Right lobe of liver (tissue), 6 donors: ENCODE data around the gene PLEKHA1. TPM values are rescaled to one million over a fixed set of nuclear protein-coding genes. Genes with fewer than 3 reads are reported as not detected.

Experiments used
- ATAC-seq, 4 donors: fragments of 200-7000 bp; cut with Tn5 transposase; one replicate each; pipeline ENCODE4 v1.9.1; 2020; ENCODE audit warnings: mild to moderate bottlenecking in 4 of 4, moderate library complexity in 4 of 4
- DNase-seq, 3 donors: peaks; one replicate each; pipeline ENCODE4 v3.0.0-alpha.2; 2020
- H3K27ac ChIP-seq, 3 donors: fragments of 200-600 bp; one replicate each; pipeline ENCODE4 v1.8.0; 2022
- H3K27me3 ChIP-seq, 2 donors: fragments of 200-600 bp; one replicate each; pipeline ENCODE4 v1.8.0; 2022
- H3K36me3 ChIP-seq, 4 donors: fragments of 200-600 bp; sonication (generic) in 1 of 4; one replicate each; pipeline versions ENCODE4 v1.5.1 to v1.8.0; 2017 to 2022; ENCODE audit warnings: control low read depth in 1 of 4
- H3K4me1 ChIP-seq, 4 donors: fragments of 200-600 bp; sonication (generic) in 1 of 4; one replicate each; pipeline versions ENCODE4 v1.5.1 to v1.8.0; 2017 to 2022; ENCODE audit warnings: control low read depth in 1 of 4
- H3K4me3 ChIP-seq, 3 donors: fragments of 200-600 bp; one replicate each; pipeline ENCODE4 v1.8.0; 2022
- H3K9me3 ChIP-seq, 4 donors: fragments of 200-600 bp; sonication (generic) in 1 of 4; one replicate each; pipeline versions ENCODE4 v1.5.1 to v1.8.0; 2017 to 2022; ENCODE audit warnings: control low read depth in 1 of 4
- POLR2A ChIP-seq: fragments of 450-650 bp; IDR thresholded peaks from one replicate; pipeline ENCODE4 v1.6.1; 2017; ENCODE audit warnings: antibody characterized with exemption, mild to moderate bottlenecking
- WGBS: methylation state at CpG from one replicate; pipeline ENCODE4 v1.1.6; 2018; ENCODE audit warnings: low coverage, low lambda C conversion rate; ENCODE audit not compliant: insufficient coverage; ENCODE audit errors: missing lambda C conversion rate; 5-methylcytosine and 5-hydroxymethylcytosine counted together
- intact Hi-C, 2 donors: fragments of 100-400 bp; cut with DNase I; formaldehyde crosslinking; loops; one replicate each; pipeline versions ENCODE4 v1.11.2 to v1.14.1; 2022
- total RNA-seq, 6 experiments: library from RNA; depleted of rRNA in 2 of 6; stranded (reverse); fragments of >200 nt in 2 of 6; fragmentation: NEBNext Ultra II Directional in 3 of 6; extraction: Animal tissue kit (Norgen Biotek cat#: 25700) in 3 of 6; gene quantifications; one replicate each; pipeline versions ENCODE4 v1.1.0 to v1.2.4, GENCODE V29; 2016 to 2023
- TF ChIP-seq, protein P1 (sequence below), 4 donors: fragments of 200-600 bp in 3 of 4; fragments of 450-650 bp in 1 of 4; IDR thresholded peaks; one replicate each; pipeline versions ENCODE4 v1.5.1 to v1.8.0; 2016 to 2022; ENCODE audit warnings: antibody characterized with exemption in 4 of 4, mild to moderate bottlenecking in 2 of 4
- donor health status: DM: no; HTN: yes; CAD: no.
- donor health status: DM: no; HTN: no; CAD: no.
- donor health status: DM: no; HTN: no; CAD: no.
- donor health status: DM: no; HTN: yes; CAD: no.
- donor health status: DM: no; HTN: yes; CAD: no.

Gene PLEKHA1
- total RNA-seq, 6 experiments from 2014 or later = 23.1 to 42.2 (median 27.5) TPM

DNA sequence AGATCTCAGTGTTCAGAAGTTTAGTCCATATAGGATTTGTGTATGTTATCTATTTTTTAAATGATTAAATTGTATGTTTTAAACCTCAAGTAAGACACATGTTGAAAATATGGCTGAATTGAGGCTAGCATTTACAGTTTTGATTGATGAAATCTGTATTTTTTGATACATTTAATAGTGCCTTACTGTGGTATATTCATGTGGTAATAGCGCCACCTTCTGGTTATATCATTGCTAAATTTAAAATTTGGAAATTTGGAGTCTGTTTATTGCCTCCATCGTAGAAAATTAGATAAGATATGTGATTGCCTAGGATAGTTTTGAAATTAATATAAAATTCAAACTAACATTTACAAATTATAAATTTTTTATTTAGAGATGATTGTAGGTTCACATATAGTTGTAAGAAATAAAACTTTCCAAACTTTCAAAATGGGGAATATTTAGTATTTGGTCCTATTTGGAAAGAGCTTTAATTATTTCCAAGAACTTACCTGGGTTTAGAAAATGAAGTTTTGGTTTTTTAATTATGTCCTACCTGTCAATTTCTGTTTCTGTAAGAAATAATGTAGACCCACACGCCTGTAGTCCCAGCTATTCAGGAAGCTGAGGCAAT, 60.8 kb downstream of the PLEKHA1 start:
- Histone ChIP-seq H3K9me3 (no peaks in the 10 kb centered on the region), H3K27ac (no peak overlapping the region), H3K4me3 (no peak overlapping the region), H3K4me1 (no peaks in the 10 kb centered on the region), H3K36me3 (peaks cover 0 to 2% (median 0%) of the 10 kb centered on the region in 4 donors), H3K27me3 (no peaks in the 10 kb centered on the region)
- ATAC-seq (peak in 3 of 4 donors; percentile 55 to 66 (median 60)), DNase-seq (no peak)
- 30% methylated on average over 3 of the region's 3 CpGs for WGBS
- TF ChIP-seq, protein P1, sequence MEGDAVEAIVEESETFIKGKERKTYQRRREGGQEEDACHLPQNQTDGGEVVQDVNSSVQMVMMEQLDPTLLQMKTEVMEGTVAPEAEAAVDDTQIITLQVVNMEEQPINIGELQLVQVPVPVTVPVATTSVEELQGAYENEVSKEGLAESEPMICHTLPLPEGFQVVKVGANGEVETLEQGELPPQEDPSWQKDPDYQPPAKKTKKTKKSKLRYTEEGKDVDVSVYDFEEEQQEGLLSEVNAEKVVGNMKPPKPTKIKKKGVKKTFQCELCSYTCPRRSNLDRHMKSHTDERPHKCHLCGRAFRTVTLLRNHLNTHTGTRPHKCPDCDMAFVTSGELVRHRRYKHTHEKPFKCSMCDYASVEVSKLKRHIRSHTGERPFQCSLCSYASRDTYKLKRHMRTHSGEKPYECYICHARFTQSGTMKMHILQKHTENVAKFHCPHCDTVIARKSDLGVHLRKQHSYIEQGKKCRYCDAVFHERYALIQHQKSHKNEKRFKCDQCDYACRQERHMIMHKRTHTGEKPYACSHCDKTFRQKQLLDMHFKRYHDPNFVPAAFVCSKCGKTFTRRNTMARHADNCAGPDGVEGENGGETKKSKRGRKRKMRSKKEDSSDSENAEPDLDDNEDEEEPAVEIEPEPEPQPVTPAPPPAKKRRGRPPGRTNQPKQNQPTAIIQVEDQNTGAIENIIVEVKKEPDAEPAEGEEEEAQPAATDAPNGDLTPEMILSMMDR (IDR thresholded peaks at IDR 0.05) = peak; percentile 64 to 68 (median 68)
- TF ChIP-seq POLR2A = no peak
- intact Hi-C loops = loop anchor here in 1 of 2 donors (10.0 kb wide), 1 partner anchor 141 kb away; no protein-coding TSS in a partner anchor

DNA sequence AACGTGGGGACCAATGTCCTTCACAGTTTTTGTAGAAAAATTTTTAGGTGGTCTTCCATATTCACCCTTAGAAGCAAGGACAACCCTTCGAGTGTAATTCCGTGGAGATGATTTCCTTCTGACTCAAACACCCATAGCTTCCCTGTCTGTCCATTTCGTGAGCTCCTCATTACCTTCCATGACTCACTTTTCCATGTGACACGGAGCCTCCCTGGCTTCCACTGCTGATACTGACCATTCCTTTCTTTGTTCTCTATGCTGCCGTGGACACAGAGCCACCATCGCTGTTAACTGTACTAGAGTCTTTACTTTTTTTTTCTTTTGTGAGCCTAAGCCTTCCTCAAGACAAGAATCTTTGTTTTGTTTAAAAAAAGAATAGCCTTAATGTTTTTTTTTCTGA, 67.5 kb downstream of the PLEKHA1 start:
- H3K4me1 ChIP-seq = no peaks in the 10 kb centered on the region
- H3K4me3 ChIP-seq = no peak overlapping the region
- no peak overlapping the region for H3K27ac ChIP-seq
- TF ChIP-seq POLR2A = no peak
- TF ChIP-seq, protein P1 (IDR thresholded peaks at IDR 0.05) = no peak
- WGBS = 84% methylated on average over 4 of the region's 7 CpGs
- no peaks in the 10 kb centered on the region for H3K36me3 ChIP-seq
- H3K9me3 ChIP-seq = no peaks in the 10 kb centered on the region
- DNase-seq (no peak), ATAC-seq (peak in 1 of 4 donors; percentile 56)
- intact Hi-C loops = no loop called here
- no peaks in the 10 kb centered on the region for H3K27me3 ChIP-seq

DNA sequence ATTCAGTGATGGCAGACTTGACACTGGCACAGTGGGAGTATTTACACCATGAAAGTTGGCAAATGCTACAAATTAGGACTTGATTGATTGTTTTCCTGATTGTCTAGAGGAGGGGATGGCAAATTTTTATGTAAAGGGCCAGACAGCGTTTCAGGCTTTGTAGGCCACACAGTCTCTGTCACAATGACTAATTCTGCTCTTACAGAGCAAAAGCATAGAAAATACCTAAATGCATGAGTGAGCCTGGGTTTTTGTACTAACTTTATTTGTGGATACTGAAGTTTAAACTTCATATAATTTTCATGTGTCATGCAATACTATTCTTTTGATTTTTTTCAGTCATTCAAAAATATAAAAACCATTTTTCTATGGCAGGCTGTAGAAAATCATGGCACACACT, 71.0 kb downstream of the PLEKHA1 start:
- H3K36me3 ChIP-seq = no peaks in the 10 kb centered on the region
- intact Hi-C loops = no loop called here
- TF ChIP-seq, protein P1 (IDR thresholded peaks at IDR 0.05) = no peak
- TF ChIP-seq POLR2A = no peak
- no peak overlapping the region for H3K4me3 ChIP-seq
- no peak for ATAC-seq
- H3K9me3 ChIP-seq = no peaks in the 10 kb centered on the region
- H3K4me1 ChIP-seq = peaks cover 0 to 21% (median 8%) of the 10 kb centered on the region in 4 donors
- WGBS = 100% methylated on average over 1 of the region's 1 CpG
- DNase-seq = no peak
- H3K27ac ChIP-seq = no peak overlapping the region
- no peaks in the 10 kb centered on the region for H3K27me3 ChIP-seq

DNA sequence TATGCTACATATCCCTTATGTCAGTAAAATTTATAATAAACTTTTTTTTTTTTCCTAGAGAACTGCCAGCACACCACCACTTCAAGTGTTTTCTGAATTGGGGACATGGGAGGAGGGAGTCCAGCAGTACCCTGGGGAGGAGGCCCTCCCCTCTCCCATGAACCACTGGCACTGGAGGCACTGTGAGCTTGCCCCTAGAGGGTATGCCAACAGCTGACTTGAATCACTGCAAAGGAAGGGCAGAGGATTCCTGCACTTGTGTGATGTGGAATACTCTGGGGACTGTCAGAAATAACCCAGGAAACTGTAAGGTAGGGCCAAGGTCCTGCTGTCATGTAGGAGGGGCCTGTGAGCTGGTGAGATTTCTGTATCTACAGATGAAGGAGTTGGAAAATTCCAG, 71.4 kb downstream of the PLEKHA1 start:
- no peaks in the 10 kb centered on the region for H3K27me3 ChIP-seq
- no peak for TF ChIP-seq POLR2A
- TF ChIP-seq, protein P1 (IDR thresholded peaks at IDR 0.05) = no peak
- H3K4me1 ChIP-seq = peaks cover 0 to 21% (median 8%) of the 10 kb centered on the region in 4 donors
- ATAC-seq (no peak), DNase-seq (no peak)
- no peaks in the 10 kb centered on the region for H3K9me3 ChIP-seq
- H3K36me3 ChIP-seq = no peaks in the 10 kb centered on the region
- no peak overlapping the region for H3K27ac ChIP-seq
- intact Hi-C loops = no loop called here
- H3K4me3 ChIP-seq = no peak overlapping the region
